GM08714 (cell line): ENCODE data around the gene POU2F1.

ENCODE experiments used
- H3K4me3 ChIP-seq: fragments of 200-500 bp; sonication (Bioruptor generic); 2 replicates; pipeline ENCODE4 v1.5.1; 2014; ENCODE audit warnings: mild to moderate bottlenecking, low read length, inconsistent platforms
- ZNF274 ChIP-seq: IDR thresholded peaks from 2 replicates; pipeline ENCODE4 v1.6.1; 2012; ENCODE audit warnings: mild to moderate bottlenecking, low read depth, low read length

The POU2F1 gene

GRCh38 chr1:167400359-167400953 is 179.8 kb downstream of the POU2F1 start:
- no peak for TF ChIP-seq ZNF274
- no peak overlapping the region for H3K4me3 ChIP-seq

- TF ChIP-seq ZNF274 = no peak
- no peak overlapping the region for H3K4me3 ChIP-seq
Observed at GRCh38 chr1:167401260-167401873, 180.7 kb downstream of the POU2F1 start.

- no peak for TF ChIP-seq ZNF274
- no peak overlapping the region for H3K4me3 ChIP-seq
Observed at GRCh38 chr1:167404161-167404888, 183.6 kb downstream of the POU2F1 start.

- no peak overlapping the region for H3K4me3 ChIP-seq
- TF ChIP-seq ZNF274 = no peak
Observed at GRCh38 chr1:167404908-167405307, 184.2 kb downstream of the POU2F1 start.

- H3K4me3 ChIP-seq = no peak overlapping the region
- TF ChIP-seq ZNF274 = no peak
Observed at GRCh38 chr1:167408355-167408754, 187.7 kb downstream of the POU2F1 start.

- no peak overlapping the region for H3K4me3 ChIP-seq
- TF ChIP-seq ZNF274 = no peak
Observed at GRCh38 chr1:167409183-167409582, 188.5 kb downstream of the POU2F1 start.

- no peak overlapping the region for H3K4me3 ChIP-seq
- no peak for TF ChIP-seq ZNF274
Observed at GRCh38 chr1:167412072-167412471, 191.4 kb downstream of the POU2F1 start.

- no peak overlapping the region for H3K4me3 ChIP-seq
- no peak for TF ChIP-seq ZNF274
Observed at GRCh38 chr1:167412920-167413319, 192.2 kb downstream of the POU2F1 start.

GRCh38 chr1:167413328-167413727 is 192.6 kb downstream of the POU2F1 start:
- no peak for TF ChIP-seq ZNF274
- no peak overlapping the region for H3K4me3 ChIP-seq

- H3K4me3 ChIP-seq = no peak overlapping the region
- no peak for TF ChIP-seq ZNF274
Observed at GRCh38 chr1:167416506-167416905, 195.8 kb downstream of the POU2F1 start.

GRCh38 chr1:167418391-167418790 is 197.7 kb downstream of the POU2F1 start:
- TF ChIP-seq ZNF274 = no peak
- no peak overlapping the region for H3K4me3 ChIP-seq

GRCh38 chr1:167419245-167419644 is 198.6 kb downstream of the POU2F1 start:
- TF ChIP-seq ZNF274 = no peak
- H3K4me3 ChIP-seq = no peak overlapping the region

- TF ChIP-seq ZNF274 = no peak
- no peak overlapping the region for H3K4me3 ChIP-seq
Observed at GRCh38 chr1:167420510-167420909, 199.8 kb downstream of the POU2F1 start.

GRCh38 chr1:167423684-167424619 is 203.3 kb downstream of the POU2F1 start:
- TF ChIP-seq ZNF274 = no peak
- no peak overlapping the region for H3K4me3 ChIP-seq
